ENCODE results near the gene PLXNA4. TPM values are rescaled to one million over a fixed set of nuclear protein-coding genes. Genes with fewer than 3 reads are reported as not detected.

The PLXNA4 gene
- total RNA-seq, 1 experiment from 2014 or later, result 0.81 TPM

DNA sequence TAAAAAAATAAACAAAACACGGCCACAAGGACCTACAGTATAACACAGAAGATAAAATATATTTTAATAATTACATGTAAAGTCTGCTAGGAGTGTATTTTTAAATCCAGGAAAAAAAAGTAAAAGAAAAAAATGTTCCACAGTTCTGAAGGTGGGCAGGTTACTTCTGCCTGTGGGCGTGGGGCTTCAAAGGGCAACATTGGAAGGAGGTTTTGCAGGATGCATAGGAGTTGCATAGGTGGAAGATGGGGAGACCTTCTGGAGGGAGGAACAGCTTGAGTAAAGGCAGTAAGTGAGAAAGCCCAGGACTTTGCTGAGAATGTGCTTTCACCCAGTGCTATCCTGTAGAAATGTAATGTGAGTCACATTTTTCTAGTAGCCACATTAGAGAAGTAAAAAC is 37.5 kb upstream of the PLXNA4 start:
- ATAC-seq (no peak), DNase-seq (ENCODE audit: low spot score) (no peak)
- Mint-ChIP-seq H3K4me1 (peaks cover 29% of the 10 kb centered on the region), H3K36me3 (no peaks in the 10 kb centered on the region), H3K4me3 (no peak overlapping the region), H3K9me3 (no peaks in the 10 kb centered on the region), H3K27me3 (ENCODE audit: low read depth) (peaks cover 10% of the 10 kb centered on the region), H3K27ac (no peak overlapping the region)
- POLR2A ChIA-PET, result no interaction called here
- TF ChIP-seq IRF2 (CRISPR knock-in tag; IDR thresholded peaks at IDR 0.05; ENCODE audit: borderline replicate concordance, low read depth), result no peak
- TF ChIP-seq, protein P1, sequence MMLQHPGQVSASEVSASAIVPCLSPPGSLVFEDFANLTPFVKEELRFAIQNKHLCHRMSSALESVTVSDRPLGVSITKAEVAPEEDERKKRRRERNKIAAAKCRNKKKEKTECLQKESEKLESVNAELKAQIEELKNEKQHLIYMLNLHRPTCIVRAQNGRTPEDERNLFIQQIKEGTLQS (CRISPR knock-in tag; conservative IDR thresholded peaks at IDR 0.05), result no peak
- TF ChIP-seq, protein P2, sequence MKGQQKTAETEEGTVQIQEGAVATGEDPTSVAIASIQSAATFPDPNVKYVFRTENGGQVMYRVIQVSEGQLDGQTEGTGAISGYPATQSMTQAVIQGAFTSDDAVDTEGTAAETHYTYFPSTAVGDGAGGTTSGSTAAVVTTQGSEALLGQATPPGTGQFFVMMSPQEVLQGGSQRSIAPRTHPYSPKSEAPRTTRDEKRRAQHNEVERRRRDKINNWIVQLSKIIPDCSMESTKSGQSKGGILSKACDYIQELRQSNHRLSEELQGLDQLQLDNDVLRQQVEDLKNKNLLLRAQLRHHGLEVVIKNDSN (CRISPR knock-in tag; IDR thresholded peaks at IDR 0.05), result no peak
- CTCF ChIA-PET, result interaction anchor here (1.3 to 2.5 kb wide), 3 partner anchors 18 to 40 kb away, joined by 3 to 15 read pairs (median 6); no protein-coding TSS in a partner anchor

DNA sequence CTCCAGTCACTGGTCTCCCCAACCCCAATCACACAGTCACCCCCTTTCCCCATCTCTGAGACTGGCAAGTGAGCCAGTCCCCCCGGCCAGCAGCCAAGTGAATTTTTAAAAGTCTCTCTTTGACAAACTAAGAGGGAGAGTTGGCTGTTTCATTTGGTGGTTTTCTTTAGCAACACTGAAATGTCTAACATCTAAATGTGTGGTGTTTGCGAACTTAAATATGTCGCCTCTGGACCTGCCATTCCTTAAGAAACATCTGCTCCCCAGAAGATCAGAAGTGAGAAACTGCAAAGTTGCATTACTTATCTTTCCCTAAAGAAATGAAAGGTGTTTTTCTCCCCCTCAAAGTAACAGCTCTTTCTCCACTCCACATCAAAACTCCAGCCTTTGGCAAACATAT is 34.7 kb upstream of the PLXNA4 start:
- ChIA-PET POLR2A (no interaction called here), CTCF (no interaction called here)
- H3K27me3 Mint-ChIP-seq (ENCODE audit: low read depth), result peaks cover 7% of the 10 kb centered on the region
- H3K27ac Mint-ChIP-seq, result no peak overlapping the region
- DNase-seq (ENCODE audit: low spot score) (no peak), ATAC-seq (no peak)
- H3K4me1 Mint-ChIP-seq, result peaks cover 24% of the 10 kb centered on the region
- no peaks in the 10 kb centered on the region for H3K9me3 Mint-ChIP-seq
- no peak overlapping the region for H3K4me3 Mint-ChIP-seq
- no peak for TF ChIP-seq FOXK1 (CRISPR knock-in tag; IDR thresholded peaks at IDR 0.05)
- TF ChIP-seq SP1 (CRISPR knock-in tag; conservative IDR thresholded peaks at IDR 0.05), result no peak
- TF ChIP-seq NFYB (CRISPR knock-in tag; conservative IDR thresholded peaks at IDR 0.05; ENCODE audit: low read depth), result no peak
- H3K36me3 Mint-ChIP-seq, result no peaks in the 10 kb centered on the region

DNA sequence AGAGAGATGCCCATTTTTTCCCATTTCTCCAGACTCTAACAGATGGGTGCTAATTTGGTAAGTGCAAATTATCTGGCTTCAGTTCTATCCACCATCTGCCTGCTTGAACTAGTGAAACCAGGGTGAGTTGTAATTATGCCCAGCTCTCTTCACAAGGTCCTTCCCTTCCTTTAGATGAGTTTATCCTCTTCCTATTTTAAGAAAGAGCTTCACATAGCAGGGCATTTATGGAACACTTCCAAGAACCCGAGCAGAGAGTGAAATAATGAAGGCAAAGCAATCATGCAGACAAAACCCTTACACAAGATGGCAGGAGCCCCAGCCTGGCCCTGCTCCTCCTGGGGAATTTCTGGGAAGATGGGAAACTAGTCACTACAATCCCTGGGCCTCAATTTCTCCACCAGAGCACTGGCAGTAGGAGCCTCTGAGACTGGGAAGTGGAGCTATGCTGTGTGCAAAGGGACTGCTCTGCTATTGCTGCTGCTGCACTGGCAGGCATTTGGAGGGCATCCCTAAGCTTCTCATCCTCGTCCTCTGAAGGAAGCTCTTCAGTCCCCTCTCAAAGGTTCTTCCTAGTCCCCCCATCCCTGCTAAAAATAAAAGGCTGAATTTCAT is 33.7 kb upstream of the PLXNA4 start:
- TF ChIP-seq NFATC4 (CRISPR knock-in tag; IDR thresholded peaks at IDR 0.05) (no peak), TEAD1 (CRISPR knock-in tag; IDR thresholded peaks at IDR 0.05) (no peak), NFE2L1 (CRISPR knock-in tag; IDR thresholded peaks at IDR 0.05) (no peak), HMGA2 (CRISPR knock-in tag; IDR thresholded peaks at IDR 0.05) (no peak), JAZF1 (CRISPR knock-in tag; IDR thresholded peaks at IDR 0.05) (no peak), MYBL2 (CRISPR knock-in tag; IDR thresholded peaks at IDR 0.05) (no peak), CREB1 (CRISPR knock-in tag; IDR thresholded peaks at IDR 0.05) (no peak)
- TF ChIP-seq, protein P3, sequence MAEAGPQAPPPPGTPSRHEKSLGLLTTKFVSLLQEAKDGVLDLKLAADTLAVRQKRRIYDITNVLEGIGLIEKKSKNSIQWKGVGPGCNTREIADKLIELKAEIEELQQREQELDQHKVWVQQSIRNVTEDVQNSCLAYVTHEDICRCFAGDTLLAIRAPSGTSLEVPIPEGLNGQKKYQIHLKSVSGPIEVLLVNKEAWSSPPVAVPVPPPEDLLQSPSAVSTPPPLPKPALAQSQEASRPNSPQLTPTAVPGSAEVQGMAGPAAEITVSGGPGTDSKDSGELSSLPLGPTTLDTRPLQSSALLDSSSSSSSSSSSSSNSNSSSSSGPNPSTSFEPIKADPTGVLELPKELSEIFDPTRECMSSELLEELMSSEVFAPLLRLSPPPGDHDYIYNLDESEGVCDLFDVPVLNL (CRISPR knock-in tag; IDR thresholded peaks at IDR 0.05; ENCODE audit: borderline replicate concordance, low read depth), result no peak
- TF ChIP-seq, protein P4, sequence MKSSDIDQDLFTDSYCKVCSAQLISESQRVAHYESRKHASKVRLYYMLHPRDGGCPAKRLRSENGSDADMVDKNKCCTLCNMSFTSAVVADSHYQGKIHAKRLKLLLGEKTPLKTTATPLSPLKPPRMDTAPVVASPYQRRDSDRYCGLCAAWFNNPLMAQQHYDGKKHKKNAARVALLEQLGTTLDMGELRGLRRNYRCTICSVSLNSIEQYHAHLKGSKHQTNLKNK (CRISPR knock-in tag; IDR thresholded peaks at IDR 0.05), result no peak
- TF ChIP-seq, protein P5, sequence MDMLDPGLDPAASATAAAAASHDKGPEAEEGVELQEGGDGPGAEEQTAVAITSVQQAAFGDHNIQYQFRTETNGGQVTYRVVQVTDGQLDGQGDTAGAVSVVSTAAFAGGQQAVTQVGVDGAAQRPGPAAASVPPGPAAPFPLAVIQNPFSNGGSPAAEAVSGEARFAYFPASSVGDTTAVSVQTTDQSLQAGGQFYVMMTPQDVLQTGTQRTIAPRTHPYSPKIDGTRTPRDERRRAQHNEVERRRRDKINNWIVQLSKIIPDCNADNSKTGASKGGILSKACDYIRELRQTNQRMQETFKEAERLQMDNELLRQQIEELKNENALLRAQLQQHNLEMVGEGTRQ (CRISPR knock-in tag; IDR thresholded peaks at IDR 0.05), result no peak
- TF ChIP-seq, protein P6, sequence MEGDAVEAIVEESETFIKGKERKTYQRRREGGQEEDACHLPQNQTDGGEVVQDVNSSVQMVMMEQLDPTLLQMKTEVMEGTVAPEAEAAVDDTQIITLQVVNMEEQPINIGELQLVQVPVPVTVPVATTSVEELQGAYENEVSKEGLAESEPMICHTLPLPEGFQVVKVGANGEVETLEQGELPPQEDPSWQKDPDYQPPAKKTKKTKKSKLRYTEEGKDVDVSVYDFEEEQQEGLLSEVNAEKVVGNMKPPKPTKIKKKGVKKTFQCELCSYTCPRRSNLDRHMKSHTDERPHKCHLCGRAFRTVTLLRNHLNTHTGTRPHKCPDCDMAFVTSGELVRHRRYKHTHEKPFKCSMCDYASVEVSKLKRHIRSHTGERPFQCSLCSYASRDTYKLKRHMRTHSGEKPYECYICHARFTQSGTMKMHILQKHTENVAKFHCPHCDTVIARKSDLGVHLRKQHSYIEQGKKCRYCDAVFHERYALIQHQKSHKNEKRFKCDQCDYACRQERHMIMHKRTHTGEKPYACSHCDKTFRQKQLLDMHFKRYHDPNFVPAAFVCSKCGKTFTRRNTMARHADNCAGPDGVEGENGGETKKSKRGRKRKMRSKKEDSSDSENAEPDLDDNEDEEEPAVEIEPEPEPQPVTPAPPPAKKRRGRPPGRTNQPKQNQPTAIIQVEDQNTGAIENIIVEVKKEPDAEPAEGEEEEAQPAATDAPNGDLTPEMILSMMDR (IDR thresholded peaks at IDR 0.05), result no peak
- TF ChIP-seq, protein P7, sequence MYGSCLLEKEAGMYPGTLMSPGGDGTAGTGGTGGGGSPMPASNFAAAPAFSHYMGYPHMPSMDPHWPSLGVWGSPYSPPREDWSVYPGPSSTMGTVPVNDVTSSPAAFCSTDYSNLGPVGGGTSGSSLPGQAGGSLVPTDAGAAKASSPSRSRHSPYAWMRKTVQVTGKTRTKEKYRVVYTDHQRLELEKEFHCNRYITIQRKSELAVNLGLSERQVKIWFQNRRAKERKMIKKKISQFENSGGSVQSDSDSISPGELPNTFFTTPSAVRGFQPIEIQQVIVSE (CRISPR knock-in tag; IDR thresholded peaks at IDR 0.05; ENCODE audit: borderline replicate concordance), result no peak
- Mint-ChIP-seq H3K4me1 (peaks cover 17% of the 10 kb centered on the region), H3K27ac (no peak overlapping the region), H3K36me3 (no peaks in the 10 kb centered on the region), H3K4me3 (no peak overlapping the region), H3K9me3 (no peaks in the 10 kb centered on the region), H3K27me3 (ENCODE audit: low read depth) (no peaks in the 10 kb centered on the region; the same call in 1 of the 2 replicates)
- ChIA-PET CTCF (interaction anchor here (0.7 kb wide), 1 partner anchor 1002 kb away, joined by 3 read pairs; no protein-coding TSS in a partner anchor), POLR2A (no interaction called here)
- no peak for DNase-seq (ENCODE audit: low spot score)
- no peak for ATAC-seq

Data from WTC11 (cell line).